Large intestine (tissue), 3 donors: Measurements from ENCODE around the gene GDA. TPM values are rescaled to one million over a fixed set of nuclear protein-coding genes. Genes with fewer than 3 reads are reported as not detected.

Experiments
- DNase-seq, 2 donors: peaks; one replicate each; pipeline versions ENCODE4 v3.0.0 to v3.0.0-alpha.2; 2013
- H3K27ac ChIP-seq: one replicate; pipeline ENCODE4 v1.5.1; 2013; ENCODE audit warnings: low read length
- H3K27me3 ChIP-seq: 2 replicates; pipeline ENCODE4 v1.6.1; 2013; ENCODE audit warnings: low read length; ENCODE audit not compliant: control insufficient read depth, insufficient read depth
- H3K36me3 ChIP-seq: 2 replicates; pipeline ENCODE4 v1.6.1; 2013; ENCODE audit warnings: low read length; ENCODE audit not compliant: control insufficient read depth, insufficient read depth
- H3K4me1 ChIP-seq: one replicate; pipeline ENCODE4 v1.6.1; 2013; ENCODE audit warnings: low read length; ENCODE audit not compliant: control insufficient read depth, insufficient read depth
- H3K4me3 ChIP-seq: one replicate; pipeline ENCODE4 v1.5.1; 2013; ENCODE audit warnings: low read length
- H3K9me3 ChIP-seq: one replicate; pipeline ENCODE4 v1.6.1; 2013; ENCODE audit warnings: mild to moderate bottlenecking, low read depth, low read length, moderate library complexity; ENCODE audit not compliant: control insufficient read depth
- WGBS: methylation state at CpG from one replicate; pipeline ENCODE4 v1.1.5; 2013; ENCODE audit warnings: low lambda C conversion rate; ENCODE audit not compliant: insufficient coverage; 5-methylcytosine and 5-hydroxymethylcytosine counted together
- polyA plus RNA-seq: library from polyadenylated mRNA; unstranded; fragments of 120-200 nt; gene quantifications from one replicate; pipeline ENCODE4 v1.2.1, GENCODE V29; 2013

Gene GDA
- polyA plus RNA-seq, 1 donor: 97.2 TPM

GRCh38 chr9:72165821-72166547 is 16.7 kb downstream of the GDA start:
- Histone ChIP-seq H3K36me3 (peaks cover 13% of the 10 kb centered on the region), H3K4me3 (no peak overlapping the region), H3K9me3 (no peaks in the 10 kb centered on the region), H3K27ac (no peak overlapping the region), H3K27me3 (no peaks in the 10 kb centered on the region), H3K4me1 (no peaks in the 10 kb centered on the region)
- no peak for DNase-seq
- WGBS: 90% methylated on average over 2 of the region's 4 CpGs

GRCh38 chr9:72168075-72168474 is 18.8 kb downstream of the GDA start:
- H3K4me1 ChIP-seq: no peaks in the 10 kb centered on the region
- H3K27ac ChIP-seq: no peak overlapping the region
- no peaks in the 10 kb centered on the region for H3K27me3 ChIP-seq
- H3K36me3 ChIP-seq: peaks cover 6% of the 10 kb centered on the region
- DNase-seq: no peak
- no peak overlapping the region for H3K4me3 ChIP-seq
- H3K9me3 ChIP-seq: no peaks in the 10 kb centered on the region
- WGBS: no CpG with 5 or more reads among the region's 5 CpGs

DNA sequence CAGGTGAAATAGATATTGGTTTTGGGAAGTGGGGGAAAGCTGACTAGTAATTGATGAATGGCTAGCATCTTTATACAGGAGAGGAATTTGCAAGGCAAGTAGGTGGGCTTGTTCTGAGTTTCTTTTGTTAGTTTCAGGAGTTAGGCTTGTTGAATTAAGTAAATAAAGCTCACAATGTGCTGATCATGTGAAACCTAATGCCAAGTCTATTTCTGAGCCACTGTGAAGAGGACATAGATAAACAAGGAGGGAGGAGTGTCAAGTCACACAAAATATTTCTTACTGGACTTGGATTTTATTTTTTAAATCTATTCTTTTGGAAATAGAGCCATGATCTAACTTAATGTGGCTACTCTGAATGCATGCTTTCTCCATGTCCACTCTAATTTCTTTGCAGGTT is 19.9 kb downstream of the GDA start:
- H3K36me3 ChIP-seq: peaks cover 8% of the 10 kb centered on the region
- no peaks in the 10 kb centered on the region for H3K4me1 ChIP-seq
- H3K9me3 ChIP-seq: no peaks in the 10 kb centered on the region
- H3K4me3 ChIP-seq: no peak overlapping the region
- H3K27ac ChIP-seq: no peak overlapping the region
- DNase-seq: no peak
- H3K27me3 ChIP-seq: no peaks in the 10 kb centered on the region

DNA sequence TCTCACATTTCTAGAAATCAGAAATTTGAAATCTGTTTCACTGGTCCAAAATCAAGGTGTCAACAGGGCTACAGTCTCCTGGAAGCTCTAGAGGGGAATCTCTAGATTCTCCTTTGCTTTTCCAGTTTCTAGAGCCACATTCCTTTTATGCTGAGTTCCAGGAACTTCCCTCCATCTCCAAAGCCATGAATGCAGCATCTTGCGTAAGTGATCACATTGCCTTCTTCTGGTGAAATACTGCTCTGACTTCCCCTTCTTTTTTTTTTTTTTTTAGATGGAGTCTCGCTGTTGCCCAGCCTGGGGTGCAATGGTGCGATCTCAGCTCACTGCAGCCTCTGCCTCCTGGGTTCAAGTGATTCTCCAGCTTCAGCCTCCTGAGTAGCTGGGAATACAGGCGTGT is 23.8 kb downstream of the GDA start:
- Histone ChIP-seq H3K27me3 (no peaks in the 10 kb centered on the region), H3K9me3 (no peaks in the 10 kb centered on the region), H3K4me3 (no peak overlapping the region), H3K36me3 (peaks cover 15% of the 10 kb centered on the region), H3K27ac (no peak overlapping the region), H3K4me1 (no peaks in the 10 kb centered on the region)
- WGBS: 100% methylated on average over 1 of the region's 4 CpGs
- DNase-seq: no peak

DNA sequence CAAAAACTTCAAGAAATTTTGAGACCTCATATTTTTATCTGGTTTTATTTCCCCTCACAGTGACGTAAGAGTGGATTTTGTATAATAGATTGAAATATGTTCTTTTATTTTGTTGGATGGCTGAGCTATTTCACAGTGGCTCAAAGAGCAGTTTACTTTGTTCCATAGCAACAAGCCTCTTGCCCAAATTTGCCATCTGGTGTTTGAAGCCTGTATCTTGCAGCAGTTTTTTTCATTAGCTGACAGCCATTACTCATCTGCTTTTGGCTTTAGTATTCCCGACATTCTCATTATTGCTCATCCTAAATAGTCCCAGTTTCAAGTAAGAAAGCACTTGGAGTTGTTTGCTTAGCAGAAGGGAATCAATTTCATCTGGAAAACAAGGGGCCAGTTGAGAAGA is 36.3 kb downstream of the GDA start:
- no peaks in the 10 kb centered on the region for H3K27me3 ChIP-seq
- WGBS: no CpG with 5 or more reads among the region's 2 CpGs

DNA sequence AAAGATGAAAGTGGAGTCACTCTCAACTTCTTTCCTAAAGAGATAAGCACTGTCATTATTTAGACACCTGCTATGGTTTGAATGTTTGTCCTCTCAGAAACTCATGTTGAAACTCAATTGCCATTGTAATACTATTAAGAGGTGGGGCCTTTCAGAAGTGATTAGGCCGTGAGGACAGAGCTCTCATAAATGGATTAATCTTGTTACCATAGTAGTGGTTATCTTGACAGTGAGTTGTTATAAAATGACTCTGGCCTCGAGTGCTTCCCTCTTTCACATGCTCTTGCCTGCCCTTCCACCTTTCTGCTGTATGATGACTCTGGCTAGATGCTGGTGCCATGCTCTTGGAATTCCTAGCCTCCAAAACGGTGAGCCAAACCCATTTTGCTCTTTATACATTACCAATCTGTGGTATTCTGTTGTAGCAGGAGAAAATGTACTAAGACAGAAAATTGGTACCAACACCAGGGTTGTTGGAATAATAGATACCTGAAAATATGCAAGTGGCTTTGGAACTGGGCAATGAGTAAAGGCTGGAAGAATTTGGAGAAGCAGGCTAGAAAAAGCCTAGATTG is 38.0 kb downstream of the GDA start:
- no peak overlapping the region for H3K4me3 ChIP-seq
- peaks cover 15% of the 10 kb centered on the region for H3K4me1 ChIP-seq
- no peaks in the 10 kb centered on the region for H3K27me3 ChIP-seq
- peaks cover 15% of the 10 kb centered on the region for H3K9me3 ChIP-seq
- WGBS: 20% methylated on average over 1 of the region's 3 CpGs
- peak; percentile 58 to 94 for DNase-seq
- H3K27ac ChIP-seq: peak overlapping the region; percentile 77
- peaks cover 4% of the 10 kb centered on the region for H3K36me3 ChIP-seq

More for the DNA sequence above, 36.3 kb downstream of the GDA start:
- H3K9me3 ChIP-seq: peaks cover 13% of the 10 kb centered on the region
- H3K4me1 ChIP-seq: peaks cover 15% of the 10 kb centered on the region
- H3K27ac ChIP-seq: no peak overlapping the region
- no peak for DNase-seq
- no peak overlapping the region for H3K4me3 ChIP-seq
- H3K36me3 ChIP-seq: peaks cover 6% of the 10 kb centered on the region

- Histone ChIP-seq H3K4me1 (peaks cover 17% of the 10 kb centered on the region), H3K9me3 (peaks cover 7% of the 10 kb centered on the region), H3K36me3 (peaks cover 2% of the 10 kb centered on the region), H3K27me3 (no peaks in the 10 kb centered on the region), H3K27ac (no peak overlapping the region), H3K4me3 (no peak overlapping the region)
- WGBS: no CpG with 5 or more reads among the region's 1 CpG
- DNase-seq: peak in 1 of 2 donors; percentile 37
Observed at GRCh38 chr9:72188232-72188631, 39.0 kb downstream of the GDA start.

DNA sequence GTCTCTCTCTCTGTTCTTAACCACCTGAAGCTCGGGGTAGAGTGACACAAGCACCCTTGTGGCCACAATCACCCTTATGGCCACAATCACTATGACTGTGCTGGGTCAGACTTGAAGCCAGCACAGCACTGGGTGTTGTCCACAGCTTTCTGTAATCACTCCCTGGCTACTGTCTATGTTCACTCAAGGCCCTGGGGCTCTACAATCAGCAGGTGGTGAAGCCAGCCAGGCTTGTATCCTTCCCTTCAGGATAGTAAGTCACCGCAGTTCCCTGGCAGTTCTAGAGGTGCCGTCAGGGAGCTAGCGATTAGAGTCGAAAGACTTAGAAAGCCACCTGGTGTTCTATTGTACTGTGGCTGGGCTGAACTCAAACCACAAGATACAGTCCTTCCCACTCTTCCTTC is 44.2 kb downstream of the GDA start:
- no peak for DNase-seq
- peak overlapping the region; percentile 26 for H3K27ac ChIP-seq
- H3K36me3 ChIP-seq: peaks cover 4% of the 10 kb centered on the region
- no peak overlapping the region for H3K4me3 ChIP-seq
- WGBS: no CpG with 5 or more reads among the region's 5 CpGs
- H3K4me1 ChIP-seq: peaks cover 8% of the 10 kb centered on the region
- peaks cover 4% of the 10 kb centered on the region for H3K9me3 ChIP-seq
- no peaks in the 10 kb centered on the region for H3K27me3 ChIP-seq

DNA sequence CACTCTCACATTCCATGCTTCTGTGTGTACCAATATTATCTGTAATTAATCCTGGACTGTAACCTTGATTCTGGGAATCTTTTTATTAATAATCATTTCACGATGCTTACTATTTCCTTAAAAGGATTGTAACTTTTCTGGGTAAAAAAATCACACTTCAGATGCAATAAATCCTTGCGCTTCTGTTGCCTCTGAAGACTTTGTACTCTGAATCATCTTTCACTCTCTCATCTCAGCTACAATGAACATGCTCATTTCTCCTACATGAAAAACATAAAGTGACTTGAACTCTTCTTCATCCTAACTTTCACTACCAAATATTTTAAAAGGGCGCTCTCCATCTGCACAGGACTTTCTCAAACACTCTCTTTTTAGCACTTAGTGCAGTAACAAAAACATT is 50.0 kb downstream of the GDA start:
- DNase-seq: peak; percentile 53 to 78
- Histone ChIP-seq H3K36me3 (peaks cover 7% of the 10 kb centered on the region), H3K27me3 (no peaks in the 10 kb centered on the region), H3K4me3 (no peak overlapping the region), H3K4me1 (peaks cover 33% of the 10 kb centered on the region), H3K9me3 (no peaks in the 10 kb centered on the region), H3K27ac (peak overlapping the region; percentile 69)
- WGBS: 24% methylated on average over 2 of the region's 3 CpGs

DNA sequence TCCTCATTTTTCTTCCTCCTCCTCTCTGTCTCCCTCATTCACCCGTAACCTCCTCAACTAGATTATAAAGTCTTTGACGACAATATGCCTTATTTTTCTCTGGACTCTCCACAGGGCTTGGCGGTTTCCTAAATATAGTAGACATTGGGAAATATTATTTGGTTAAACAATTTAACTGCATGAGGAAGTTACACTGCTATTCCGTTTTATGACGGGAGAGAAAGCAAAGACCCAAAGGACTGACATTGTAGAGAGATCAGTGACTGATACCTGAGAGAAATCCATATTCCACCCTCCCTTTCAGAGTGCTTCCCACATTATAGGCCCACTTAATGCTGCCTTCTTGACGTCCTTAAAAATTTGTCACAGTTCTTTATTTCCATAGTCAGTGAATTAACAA is 51.2 kb downstream of the GDA start:
- Histone ChIP-seq H3K4me1 (peaks cover 33% of the 10 kb centered on the region), H3K4me3 (no peak overlapping the region), H3K27ac (no peak overlapping the region), H3K36me3 (peaks cover 7% of the 10 kb centered on the region), H3K9me3 (no peaks in the 10 kb centered on the region), H3K27me3 (no peaks in the 10 kb centered on the region)
- DNase-seq: peak in 1 of 2 donors; percentile 22
- 86% methylated on average over 2 of the region's 6 CpGs for WGBS

DNA sequence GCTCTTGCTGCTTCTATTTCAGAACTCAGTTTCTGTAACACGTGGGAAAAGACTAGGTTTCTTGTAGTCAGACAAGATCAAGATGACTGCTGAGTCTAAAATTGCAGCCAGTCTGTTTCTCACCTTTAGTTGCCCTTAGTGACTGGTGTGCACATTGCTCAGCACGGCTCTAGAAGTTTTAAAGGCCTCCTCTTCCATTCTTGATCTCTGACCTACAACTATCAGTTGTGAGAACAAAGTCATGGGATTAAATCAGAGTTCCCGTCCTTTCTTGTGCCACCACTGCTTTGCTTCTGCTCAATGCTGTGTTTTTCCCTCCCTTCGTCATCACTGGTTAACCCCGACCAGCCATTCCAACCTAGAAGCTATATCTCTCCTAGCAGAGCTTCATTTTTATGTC is 52.8 kb downstream of the GDA start:
- H3K4me1 ChIP-seq: peaks cover 35% of the 10 kb centered on the region
- no peaks in the 10 kb centered on the region for H3K9me3 ChIP-seq
- WGBS: 47% methylated on average over 2 of the region's 5 CpGs
- peak overlapping the region; percentile 64 for H3K27ac ChIP-seq
- H3K4me3 ChIP-seq: no peak overlapping the region
- peak; percentile 48 to 75 for DNase-seq
- H3K27me3 ChIP-seq: no peaks in the 10 kb centered on the region
- H3K36me3 ChIP-seq: peaks cover 6% of the 10 kb centered on the region
